WTC11 (cell line): Measurements from ENCODE around the gene NMT2.

Experiments used
- CTCF ChIP-seq: fragments of 200-600 bp; IDR thresholded peaks from 2 replicates; pipeline ENCODE4 v1.8.0; 2022; ENCODE audit warnings: antibody characterized with exemption
- GTF2I ChIP-seq: fragments of 250-450 bp; sonication (Bioruptor Pico); conservative IDR thresholded peaks from 2 replicates; pipeline ENCODE4 v1.4.0; 2021; ENCODE audit warnings: mild to moderate bottlenecking
- JUN ChIP-seq: sonication (generic); formaldehyde crosslinking; IDR thresholded peaks from 2 replicates; pipeline ENCODE4 v1.8.0; 2023; ENCODE audit warnings: mild to moderate bottlenecking, missing genetic modification reagents
- PRDM15 ChIP-seq: sonication (generic); formaldehyde crosslinking; IDR thresholded peaks from 2 replicates; pipeline ENCODE4 v1.8.0; 2022; ENCODE audit warnings: missing genetic modification reagents
- ZBTB21 ChIP-seq: sonication (generic); formaldehyde crosslinking; IDR thresholded peaks from 2 replicates; pipeline ENCODE4 v1.8.1; 2023; ENCODE audit warnings: mild to moderate bottlenecking, missing genetic modification reagents, borderline replicate concordance

- TF ChIP-seq JUN (CRISPR knock-in tag) (no peak), PRDM15 (no peak), CTCF (no peak), ZBTB21 (no peak), GTF2I (no peak)
Observed at GRCh38 chr10:15092855-15093408, 75.6 kb downstream of the NMT2 start.
